Hematopoietic multipotent progenitor cell treated with erythropoietin and hydrocortisone succinate and interleukin-3 and kit ligand, for 8 days (in vitro differentiated cells): Measurements from ENCODE around the gene ACR.
"Not testable (repeated sequence)": the region's sequence is repeated elsewhere in the genome, so short reads cannot be mapped to it uniquely, and the experiment has no call there.

Experiments
- DNase-seq: peaks from one replicate; pipeline ENCODE4 v3.0.0-alpha.2; 2015

Gene ACR

GRCh38 chr22:50733521-50734342 lies 4.3 kb upstream of the ACR start:
- DNase-seq: no peak

DNA sequence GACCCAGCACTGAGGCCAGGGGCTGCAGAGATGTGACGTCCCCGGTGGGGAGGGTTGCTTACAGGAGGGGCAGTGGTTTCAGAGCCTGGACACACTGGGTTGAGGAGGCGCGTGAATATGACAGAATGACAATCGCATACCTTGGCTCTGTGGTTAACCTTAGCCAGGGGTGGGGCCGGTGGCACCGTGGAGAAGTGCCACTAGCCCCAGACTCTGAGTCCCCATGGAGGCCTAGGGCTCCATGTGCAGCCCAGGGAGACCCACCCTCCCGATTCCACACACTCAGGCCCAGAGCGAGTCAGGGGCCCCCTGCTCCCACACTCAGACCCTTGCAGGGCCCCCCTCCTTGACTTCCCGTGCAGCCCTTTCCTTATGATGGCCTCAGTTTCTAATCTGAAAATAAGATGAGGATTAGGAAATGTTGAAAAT lies 3.6 kb upstream of the ACR start:
- no peak for DNase-seq

DNA sequence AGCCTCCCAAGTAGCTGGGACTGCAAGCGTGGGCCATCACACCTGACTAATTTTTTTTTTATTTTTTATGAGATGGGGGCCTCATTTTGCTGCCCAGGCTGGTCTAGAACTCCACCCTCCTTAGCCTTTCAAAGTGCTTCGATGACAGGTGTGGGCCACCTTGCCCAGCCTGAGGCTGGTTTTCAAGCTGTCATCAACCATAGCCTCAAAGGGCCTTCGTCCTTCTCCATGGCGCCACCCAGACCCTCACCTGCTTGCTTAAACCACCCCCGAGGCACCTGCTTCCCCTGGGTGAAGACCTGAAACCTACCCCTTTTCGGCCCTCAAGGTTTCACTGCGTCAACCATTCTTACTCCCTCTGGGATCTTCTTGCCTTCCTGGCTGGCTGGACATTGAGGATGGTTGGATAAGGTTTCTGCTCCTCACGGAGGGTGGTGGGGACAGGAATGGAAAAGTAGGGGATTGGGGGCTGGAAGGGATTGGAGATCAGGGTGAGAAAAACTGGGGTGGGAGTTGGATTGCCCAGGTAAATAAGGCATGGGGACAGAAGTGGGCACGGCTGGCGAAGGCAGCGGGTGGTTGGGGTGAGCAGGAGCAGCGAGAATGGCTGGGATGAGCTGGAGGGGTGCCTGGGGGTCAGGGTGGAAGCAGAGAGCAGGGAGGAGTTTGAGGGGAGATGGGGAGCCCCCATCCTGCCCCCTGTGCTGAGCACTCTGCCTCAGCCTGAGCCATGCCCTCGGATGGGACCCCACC lies 2.8 kb upstream of the ACR start:
- DNase-seq: no peak

DNA sequence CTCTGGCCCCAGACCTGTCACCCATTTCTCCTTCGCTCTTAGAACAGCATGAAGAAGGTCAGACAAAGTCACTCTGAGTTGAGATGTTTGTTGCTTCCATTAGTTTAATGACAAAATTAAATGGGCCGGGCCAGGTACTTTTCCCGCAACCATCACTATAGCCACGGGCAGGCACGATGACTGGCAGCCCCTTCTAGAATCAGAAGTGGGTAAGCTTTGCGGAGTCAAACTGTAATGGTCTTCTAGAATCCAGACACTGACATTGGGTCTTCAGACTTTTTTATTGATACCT lies 2.3 kb upstream of the ACR start:
- no peak for DNase-seq

GRCh38 chr22:50738649-50739227 lies 734 bp downstream of the ACR start:
- DNase-seq: no peak

- DNase-seq: no peak
Measured at GRCh38 chr22:50739279-50739691, 1.3 kb downstream of the ACR start.

DNA sequence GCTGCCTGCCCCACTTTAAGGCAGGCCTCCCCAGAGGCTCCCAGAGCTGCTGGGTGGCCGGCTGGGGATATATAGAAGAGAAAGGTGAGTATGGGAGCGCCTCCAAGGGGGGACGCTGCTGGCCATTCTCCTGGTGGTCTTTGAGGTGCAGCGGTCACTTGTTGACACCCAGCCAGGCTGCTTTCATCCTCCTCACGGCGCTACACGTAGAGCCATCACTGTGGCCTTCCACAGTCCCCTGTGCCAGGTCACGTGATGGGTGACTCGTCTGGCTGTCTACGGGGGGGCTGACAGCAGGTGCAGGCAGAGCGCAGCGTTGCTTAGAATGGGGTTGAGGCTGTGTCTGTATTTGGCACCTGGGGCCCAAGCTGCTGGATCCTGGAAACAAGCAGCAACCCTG lies 1.9 kb downstream of the ACR start:
- DNase-seq: no peak

DNA sequence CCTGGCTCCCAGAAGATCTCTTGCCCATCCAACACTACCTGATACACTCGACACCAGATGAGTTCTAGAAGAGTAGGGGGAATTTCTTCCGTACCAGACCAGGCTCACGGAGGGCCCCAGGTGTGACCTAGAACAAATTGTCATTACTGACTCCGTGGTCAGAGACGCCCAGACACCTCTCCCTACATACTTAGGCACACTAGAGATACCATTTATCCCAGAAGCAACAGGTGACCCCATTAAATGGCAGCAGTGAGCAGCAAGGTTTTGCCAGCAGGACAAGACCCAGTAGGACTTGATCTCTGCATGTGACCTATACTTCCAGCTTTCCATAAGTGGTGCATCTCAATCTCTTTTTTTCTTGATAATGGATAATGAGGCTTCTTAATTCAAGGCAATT lies 2.7 kb downstream of the ACR start:
- not testable (repeated sequence) for DNase-seq

- not testable (repeated sequence) for DNase-seq
Measured at GRCh38 chr22:50744424-50744823, 6.4 kb downstream of the ACR start.

- not testable (repeated sequence) for DNase-seq
Measured at GRCh38 chr22:50747521-50747920, 9.5 kb downstream of the ACR start.

DNA sequence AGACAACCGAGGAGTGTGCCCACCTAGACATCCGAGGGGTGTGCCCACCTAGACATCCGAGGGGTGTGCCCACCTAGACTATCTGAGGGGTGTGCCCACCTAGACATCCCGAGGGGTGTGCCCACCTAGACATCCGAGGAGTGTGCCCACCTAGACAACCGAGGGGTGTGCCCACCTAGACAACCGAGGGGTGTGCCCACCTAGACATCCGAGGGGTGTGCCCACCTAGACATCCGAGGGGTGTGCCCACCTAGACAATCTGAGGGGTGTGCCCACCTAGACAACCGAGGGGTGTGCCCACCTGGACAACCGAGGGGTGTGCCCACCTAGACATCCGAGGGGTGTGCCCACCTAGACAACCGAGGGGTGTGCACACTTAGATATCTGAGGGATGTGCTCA lies 10.6 kb downstream of the ACR start:
- not testable (repeated sequence) for DNase-seq

DNA sequence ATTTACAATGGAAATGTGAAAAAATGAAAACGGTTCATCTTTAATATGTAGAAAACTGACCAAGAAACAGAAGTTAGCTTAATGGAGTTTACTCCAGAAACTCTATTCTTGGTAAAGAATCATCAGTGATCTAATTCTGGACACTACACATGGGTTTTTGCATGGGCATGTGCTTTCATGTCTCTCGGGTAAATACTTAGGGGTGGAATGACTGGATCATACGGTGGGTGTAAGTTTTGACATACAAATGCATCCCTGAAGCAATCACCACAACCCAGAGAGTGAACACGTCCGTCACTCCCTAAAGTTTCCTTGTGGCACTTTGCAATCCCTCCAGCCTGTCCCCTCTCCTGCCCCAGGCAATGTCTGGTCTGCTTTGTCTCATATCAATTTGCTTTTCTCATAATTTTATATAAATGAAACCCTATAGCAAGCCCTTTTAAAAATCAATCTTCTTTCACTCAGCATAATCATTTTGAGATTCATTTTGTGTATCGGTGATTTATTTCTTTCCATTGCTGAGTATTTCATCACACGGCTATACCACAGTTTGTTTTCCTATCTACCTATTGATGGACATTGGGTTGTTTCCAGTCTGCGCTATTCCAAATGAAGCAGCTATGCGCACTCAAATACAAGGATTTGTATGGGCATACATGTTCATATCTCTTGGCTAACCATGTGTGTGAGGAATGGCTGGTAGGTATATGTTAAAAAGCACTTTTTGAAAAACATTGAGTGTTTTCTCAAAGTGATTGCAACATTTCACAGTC lies 11.5 kb downstream of the ACR start:
- DNase-seq: not testable (repeated sequence)

GRCh38 chr22:50755251-50755650 lies 17.2 kb downstream of the ACR start:
- DNase-seq: not testable (repeated sequence)

- DNase-seq: not testable (repeated sequence)
Measured at GRCh38 chr22:50756406-50756805, 18.4 kb downstream of the ACR start.

- peak; percentile 64 for DNase-seq
Measured at GRCh38 chr22:50756949-50757491, 19.0 kb downstream of the ACR start.

DNA sequence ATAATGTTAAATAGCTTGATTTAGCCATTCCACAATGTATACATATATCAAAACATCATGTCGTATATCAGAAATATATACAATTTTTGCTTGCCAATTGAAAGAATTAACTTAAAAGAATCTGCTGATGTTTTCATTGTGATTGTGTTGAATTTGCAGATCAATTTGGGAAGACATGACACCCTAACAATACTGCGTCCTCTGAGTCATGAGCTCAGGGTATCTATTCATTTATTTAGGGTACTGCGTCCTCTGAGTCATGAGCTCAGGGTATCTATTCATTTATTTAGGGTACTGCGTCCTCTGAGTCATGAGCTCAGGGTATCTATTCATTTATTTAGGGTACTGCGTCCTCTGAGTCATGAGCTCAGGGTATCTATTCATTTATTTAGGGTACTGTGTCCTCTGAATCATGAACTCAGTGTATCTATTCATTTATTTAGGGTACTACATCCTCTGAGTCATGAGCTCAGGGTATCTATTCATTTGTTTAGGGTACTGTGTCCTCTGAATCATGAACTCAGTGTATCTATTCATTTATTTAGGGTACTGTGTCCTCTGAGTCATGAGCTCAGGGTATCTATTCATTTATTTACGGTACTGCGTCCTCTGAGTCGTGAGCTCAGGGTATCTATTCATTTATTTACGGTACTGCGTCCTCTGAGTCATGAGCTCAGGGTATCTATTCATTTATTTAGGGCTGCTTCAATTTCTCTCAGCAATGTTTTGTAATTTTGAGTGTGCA lies 21.8 kb downstream of the ACR start:
- DNase-seq: not testable (repeated sequence)

DNA sequence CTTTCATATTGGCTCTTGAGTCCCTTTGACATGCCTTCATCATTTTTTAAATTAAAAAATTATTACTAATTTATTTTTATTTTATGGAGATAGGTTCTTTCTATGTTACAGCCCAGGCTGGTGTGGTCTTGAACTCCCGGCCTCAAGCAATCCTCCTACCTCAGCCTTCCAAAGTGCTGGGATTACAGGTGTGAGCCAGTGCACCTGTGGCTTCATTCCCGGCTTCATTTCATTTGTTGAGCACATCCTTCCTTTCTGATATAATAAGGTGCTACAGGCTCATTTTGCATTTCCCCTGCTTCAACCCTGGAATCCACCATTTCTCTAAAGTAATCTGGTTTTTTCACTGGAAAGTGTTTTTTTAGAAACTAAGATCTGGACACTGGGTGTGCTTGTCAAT lies 23.8 kb downstream of the ACR start:
- not testable (repeated sequence) for DNase-seq

DNA sequence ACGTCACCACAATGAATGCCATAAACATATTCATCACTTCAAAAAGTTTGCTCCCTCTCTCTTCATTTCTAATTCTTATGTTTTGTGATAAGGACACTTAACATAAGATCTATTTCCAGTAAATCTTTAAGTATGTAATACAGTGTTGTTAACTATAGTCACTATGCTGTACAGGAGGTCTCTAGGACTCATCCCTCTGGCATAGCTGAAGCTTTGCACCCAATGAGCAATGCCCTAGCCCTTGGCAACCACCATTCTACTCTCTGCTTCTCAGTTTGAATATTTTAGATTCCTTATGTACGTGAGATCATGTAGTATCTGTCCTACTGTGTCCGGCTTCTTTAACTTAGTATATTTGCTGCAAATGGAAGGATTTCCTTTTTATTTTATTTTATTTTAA lies 26.3 kb downstream of the ACR start:
- DNase-seq: not testable (repeated sequence)

DNA sequence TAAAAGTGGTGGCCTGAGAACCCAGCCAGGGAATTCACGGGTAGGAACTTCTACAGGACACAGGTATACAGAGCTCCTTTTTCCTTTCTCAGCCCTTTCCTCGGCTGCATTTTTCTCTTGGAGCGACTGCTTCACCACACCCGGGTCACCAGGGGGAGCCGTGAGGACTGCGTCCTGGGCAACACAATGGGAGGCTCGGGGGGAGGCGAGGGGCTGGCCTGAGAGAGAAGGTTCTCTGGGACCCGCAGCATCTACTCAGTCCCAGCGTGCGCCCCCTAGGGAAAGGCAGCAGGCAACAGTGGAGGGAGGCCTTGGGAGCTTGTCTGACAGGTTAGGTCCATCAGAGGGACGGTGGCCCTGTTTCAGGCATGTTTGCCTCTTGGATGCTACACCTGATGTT lies 37.1 kb downstream of the ACR start:
- DNase-seq: peak; percentile 66

DNA sequence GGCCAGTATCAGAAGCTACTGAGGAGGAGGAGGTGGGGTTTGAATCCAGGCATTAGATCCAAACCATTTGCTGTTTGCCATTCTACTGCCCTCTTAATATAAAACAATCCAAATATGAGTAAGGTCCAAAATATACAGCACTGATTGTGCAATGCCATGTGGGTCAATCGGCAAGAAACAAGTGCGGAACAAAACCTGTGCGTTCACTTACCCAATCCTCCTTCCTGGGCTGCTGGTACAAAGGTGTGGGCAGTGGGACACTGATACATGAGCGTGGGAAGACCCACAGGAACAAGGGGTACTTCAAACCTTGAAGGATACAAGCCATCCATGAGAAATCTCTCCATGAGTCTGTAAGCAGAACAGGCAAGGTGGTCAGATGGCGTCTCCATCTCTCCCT lies 39.6 kb downstream of the ACR start:
- not testable (repeated sequence) for DNase-seq

DNA sequence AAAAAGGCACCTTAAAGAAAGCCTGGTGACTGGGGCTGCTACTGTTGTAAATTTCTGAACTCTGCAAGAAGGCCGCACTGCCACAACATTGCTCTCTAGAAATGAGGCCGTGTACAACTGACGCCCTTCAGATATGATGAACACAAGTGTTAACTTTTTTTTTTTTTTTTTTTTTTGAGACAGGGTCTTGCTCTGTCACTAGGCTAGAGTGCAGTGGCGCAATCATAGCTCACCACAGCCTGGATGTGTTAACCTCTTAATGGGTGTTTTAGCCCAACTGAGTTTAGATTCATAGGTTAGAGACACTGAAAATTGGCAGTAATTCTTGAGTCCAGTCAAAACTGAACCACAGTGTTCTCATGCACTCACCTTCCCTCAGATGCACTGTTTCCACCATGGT lies 42.2 kb downstream of the ACR start:
- not testable (repeated sequence) for DNase-seq

GRCh38 chr22:50782253-50782652 lies 44.2 kb downstream of the ACR start:
- DNase-seq: peak; percentile 64
